ENCODE measurements around the gene ELP4.

DNA sequence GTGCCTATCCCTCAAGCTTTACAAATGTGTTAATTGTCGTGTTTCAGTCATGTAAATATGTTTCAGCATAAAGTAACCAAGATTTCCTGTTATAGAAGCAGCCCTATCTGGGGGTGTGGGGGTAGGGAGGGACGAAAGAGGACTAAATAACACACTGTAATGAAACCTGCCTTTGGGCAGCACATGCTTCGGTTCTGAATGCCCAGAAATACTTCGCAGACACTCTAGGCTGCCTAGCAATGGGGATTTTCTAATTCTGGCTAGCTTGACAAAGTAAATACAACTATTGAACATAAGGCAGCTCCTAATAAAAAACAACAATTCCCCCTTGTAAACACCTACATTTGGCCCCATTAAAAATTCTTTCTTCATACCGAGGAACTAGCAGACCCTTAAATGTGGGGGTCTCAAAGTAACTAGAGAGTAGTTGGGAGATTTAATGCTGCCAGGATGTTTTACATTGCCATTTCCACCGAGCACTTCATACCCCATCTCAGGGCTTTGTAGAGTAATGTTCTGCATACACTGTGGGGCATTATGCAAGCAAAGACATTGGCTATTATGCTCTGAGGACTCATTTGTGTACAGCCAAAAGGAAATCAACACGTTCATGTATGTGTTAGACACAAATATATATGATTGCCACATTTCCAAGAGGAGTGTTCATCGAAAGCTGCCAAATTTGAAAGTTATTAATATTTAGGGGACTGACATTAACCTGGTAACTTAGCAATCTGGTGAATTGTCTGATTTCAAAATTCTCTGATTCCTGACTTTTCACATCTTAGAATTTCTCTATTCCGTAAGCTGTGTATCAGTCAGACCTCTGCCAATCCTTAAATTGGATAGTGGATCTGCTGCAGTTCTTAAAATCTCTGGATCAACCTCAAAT, 259.4 kb downstream of the ELP4 start:
- TF ChIP-seq POLR2A (IDR thresholded peaks at IDR 0.05), result no peak
- TF ChIP-seq, protein P1, sequence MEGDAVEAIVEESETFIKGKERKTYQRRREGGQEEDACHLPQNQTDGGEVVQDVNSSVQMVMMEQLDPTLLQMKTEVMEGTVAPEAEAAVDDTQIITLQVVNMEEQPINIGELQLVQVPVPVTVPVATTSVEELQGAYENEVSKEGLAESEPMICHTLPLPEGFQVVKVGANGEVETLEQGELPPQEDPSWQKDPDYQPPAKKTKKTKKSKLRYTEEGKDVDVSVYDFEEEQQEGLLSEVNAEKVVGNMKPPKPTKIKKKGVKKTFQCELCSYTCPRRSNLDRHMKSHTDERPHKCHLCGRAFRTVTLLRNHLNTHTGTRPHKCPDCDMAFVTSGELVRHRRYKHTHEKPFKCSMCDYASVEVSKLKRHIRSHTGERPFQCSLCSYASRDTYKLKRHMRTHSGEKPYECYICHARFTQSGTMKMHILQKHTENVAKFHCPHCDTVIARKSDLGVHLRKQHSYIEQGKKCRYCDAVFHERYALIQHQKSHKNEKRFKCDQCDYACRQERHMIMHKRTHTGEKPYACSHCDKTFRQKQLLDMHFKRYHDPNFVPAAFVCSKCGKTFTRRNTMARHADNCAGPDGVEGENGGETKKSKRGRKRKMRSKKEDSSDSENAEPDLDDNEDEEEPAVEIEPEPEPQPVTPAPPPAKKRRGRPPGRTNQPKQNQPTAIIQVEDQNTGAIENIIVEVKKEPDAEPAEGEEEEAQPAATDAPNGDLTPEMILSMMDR (IDR thresholded peaks at IDR 0.05), result no peak
